CD4-positive, CD25-positive, alpha-beta regulatory T cell (primary cell): ENCODE results near the gene PRLR. TPM values are rescaled to one million over a fixed set of nuclear protein-coding genes. Genes with fewer than 3 reads are reported as not detected.
A peak's percentile ranks its signal among the peaks of the same experiment; 100 is the strongest.

Source experiments
- ATAC-seq, 2 donors: fragments of 150-1000 bp; cut with Tn5 transposase; one replicate each; pipeline ENCODE4 v1.10.0; 2021; ENCODE audit warnings: low read depth in 2 of 2, moderate number of reproducible peaks in 2 of 2, moderate library complexity in 1 of 2
- DNase-seq, 3 donors: peaks; one replicate each; pipeline versions ENCODE4 v3.0.0 to v3.0.0-alpha.2; 2012 to 2022; ENCODE audit warnings: mixed read lengths in 1 of 3
- H3K27ac ChIP-seq: one replicate; pipeline ENCODE4 v1.7.0; 2013; ENCODE audit warnings: mild to moderate bottlenecking, low read length; ENCODE audit not compliant: insufficient read depth, poor library complexity, severe bottlenecking
- H3K27me3 ChIP-seq: one replicate; pipeline ENCODE4 v1.7.0; 2013; ENCODE audit warnings: low read length; ENCODE audit not compliant: control insufficient read depth, insufficient read depth
- H3K36me3 ChIP-seq: one replicate; pipeline ENCODE4 v1.7.0; 2013; ENCODE audit warnings: mild to moderate bottlenecking, low read length, moderate library complexity; ENCODE audit not compliant: control insufficient read depth, insufficient read depth
- H3K4me1 ChIP-seq: 2 replicates; pipeline ENCODE4 v1.7.0; 2013; ENCODE audit warnings: mild to moderate bottlenecking, low read length; ENCODE audit not compliant: insufficient read depth, control insufficient read depth, poor library complexity, severe bottlenecking
- H3K4me3 ChIP-seq: one replicate; pipeline ENCODE4 v1.7.0; 2013; ENCODE audit warnings: low read depth, mild to moderate bottlenecking, low read length, moderate library complexity
- H3K9me3 ChIP-seq, 2 experiments: 1 replicate in 1 of 2; 2 replicates in 1 of 2; pipeline ENCODE4 v1.7.0; 2013; ENCODE audit warnings: low read length in 2 of 2, mild to moderate bottlenecking in 1 of 2, moderate library complexity in 1 of 2; ENCODE audit not compliant: control insufficient read depth in 2 of 2
- H3K27ac Mint-ChIP-seq, 3 donors: one replicate each; pipeline ENCODE4 v1.8.0; 2020 to 2022; ENCODE audit warnings: mild to moderate bottlenecking in 3 of 3, mixed read lengths in 3 of 3, moderate library complexity in 2 of 3
- H3K27me3 Mint-ChIP-seq: one replicate; pipeline ENCODE4 v1.8.0; 2022; ENCODE audit warnings: mild to moderate bottlenecking, mixed read lengths
- H3K36me3 Mint-ChIP-seq: one replicate; pipeline ENCODE4 v1.8.0; 2020; ENCODE audit warnings: mixed read lengths
- H3K4me1 Mint-ChIP-seq, 4 donors: one replicate each; pipeline ENCODE4 v1.8.0; 2020 to 2022; ENCODE audit warnings: mixed read lengths in 4 of 4, mild to moderate bottlenecking in 1 of 4
- H3K4me3 Mint-ChIP-seq, 4 donors: one replicate each; pipeline ENCODE4 v1.8.0; 2020 to 2022; ENCODE audit warnings: mild to moderate bottlenecking in 4 of 4, mixed read lengths in 4 of 4, moderate library complexity in 3 of 4
- H3K9me3 Mint-ChIP-seq, 7 donors: one replicate each; pipeline ENCODE4 v1.8.0; 2020 to 2022; ENCODE audit warnings: mixed read lengths in 7 of 7, mild to moderate bottlenecking in 3 of 7, moderate library complexity in 2 of 7
- polyA plus RNA-seq, 4 donors: library from polyadenylated mRNA; unstranded; fragments of 300-500 nt; fragmentation: Illumina TruSeq; gene quantifications; one replicate each; pipeline ENCODE4 v1.2.3, GENCODE V29; 2021
- total RNA-seq: library from RNA; stranded (reverse); gene quantifications from one replicate; pipeline ENCODE4 v1.2.3, GENCODE V29; 2022

PRLR gene
- total RNA-seq (not detected), polyA plus RNA-seq (not detected)

DNA sequence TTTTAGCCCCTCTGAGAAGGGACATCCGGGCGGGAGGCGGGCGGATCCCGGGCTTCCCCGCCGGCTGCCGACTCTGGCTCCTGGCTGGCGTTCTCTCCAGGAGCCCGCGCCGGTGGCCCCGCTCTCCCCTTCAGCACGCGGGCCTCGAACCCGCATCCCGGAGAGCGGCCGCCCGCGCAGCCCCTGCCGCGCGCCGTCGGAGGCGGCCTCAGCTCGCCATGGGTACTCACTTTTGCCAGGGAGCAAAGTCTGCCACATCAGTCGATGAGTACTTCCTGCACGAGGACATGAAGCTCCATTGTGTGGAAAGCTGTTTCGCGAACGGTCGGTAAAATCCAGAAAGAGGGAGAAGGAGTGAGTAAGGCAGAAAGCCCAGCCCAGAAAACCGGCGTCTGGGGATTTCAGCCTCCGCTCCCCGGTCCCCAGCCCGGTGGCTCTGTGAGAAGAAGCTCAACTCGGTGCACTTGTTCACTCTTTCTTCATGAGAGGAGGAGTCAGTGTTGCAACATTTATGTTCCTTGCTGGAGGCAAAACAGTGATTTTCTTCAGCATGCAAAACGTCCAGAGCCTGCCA is at the start of gene PRLR:
PRLR (minus strand) TSS at position 450 of the 574 bp plus-strand sequence. CDS start 140,867 bp downstream, outside the sequence.
- ATAC-seq (no peak), DNase-seq (no peak)
- Histone ChIP-seq H3K4me1 (no peaks in the 10 kb centered on the region), H3K9me3 (no peaks in the 10 kb centered on the region), H3K27ac (no peak within 1 kb of the TSS), H3K36me3 (no peaks in the 10 kb centered on the region), H3K4me3 (no peak within 1 kb of the TSS), H3K27me3 (peaks cover 13% of the 10 kb centered on the region)
- Mint-ChIP-seq H3K4me1 (peaks cover 0 to 9% (median 5%) of the 10 kb centered on the region in 4 donors), H3K27me3 (peaks cover 44% of the 10 kb centered on the region), H3K36me3 (no peaks in the 10 kb centered on the region), H3K27ac (peak within 1 kb of the TSS in 1 of 3 donors; percentile 32), H3K4me3 (peak within 1 kb of the TSS in 2 of 4 donors; percentile 24 to 49), H3K9me3 (no peaks in the 10 kb centered on the region)

- Histone ChIP-seq H3K36me3 (no peaks in the 10 kb centered on the region), H3K4me1 (no peaks in the 10 kb centered on the region), H3K9me3 (no peaks in the 10 kb centered on the region), H3K27me3 (no peaks in the 10 kb centered on the region), H3K4me3 (no peak overlapping the region), H3K27ac (no peak overlapping the region)
- Mint-ChIP-seq H3K9me3 (peaks cover 0 to 8% (median 2%) of the 10 kb centered on the region in 7 donors), H3K27me3 (no peaks in the 10 kb centered on the region), H3K36me3 (no peaks in the 10 kb centered on the region), H3K4me3 (no peak overlapping the region), H3K27ac (no peak overlapping the region), H3K4me1 (no peaks in the 10 kb centered on the region)
- no peak for DNase-seq
- no peak for ATAC-seq
Measured at GRCh38 chr5:35274839-35275509, 44.7 kb upstream of the PRLR start.

DNA sequence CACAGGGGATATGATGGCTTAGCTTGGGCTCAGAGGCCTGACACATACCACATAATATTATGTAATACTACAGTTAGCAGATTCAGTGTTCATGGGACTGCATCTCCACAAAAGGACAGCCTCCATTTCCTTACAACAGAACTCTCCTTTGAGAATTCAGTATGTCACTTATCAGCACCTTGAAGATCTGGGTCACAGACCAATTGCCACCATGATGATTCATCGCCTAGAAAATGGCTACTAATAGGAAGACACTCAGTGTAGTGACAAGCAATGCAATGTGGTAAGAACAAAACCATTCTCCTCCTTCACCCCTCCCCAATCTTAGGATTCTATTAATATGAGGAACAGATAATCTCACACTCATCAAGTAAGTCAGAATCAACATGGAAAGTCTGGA is 38.7 kb upstream of the PRLR start:
- H3K4me3 ChIP-seq: no peak overlapping the region
- ATAC-seq (no peak), DNase-seq (no peak)
- Mint-ChIP-seq H3K36me3 (no peaks in the 10 kb centered on the region), H3K4me1 (no peaks in the 10 kb centered on the region), H3K9me3 (peaks cover 0 to 4% (median 1%) of the 10 kb centered on the region in 7 donors), H3K4me3 (no peak overlapping the region), H3K27ac (no peak overlapping the region), H3K27me3 (no peaks in the 10 kb centered on the region)
- H3K36me3 ChIP-seq: no peaks in the 10 kb centered on the region
- H3K4me1 ChIP-seq: no peaks in the 10 kb centered on the region
- H3K27ac ChIP-seq: no peak overlapping the region
- no peaks in the 10 kb centered on the region for H3K9me3 ChIP-seq
- no peaks in the 10 kb centered on the region for H3K27me3 ChIP-seq

DNA sequence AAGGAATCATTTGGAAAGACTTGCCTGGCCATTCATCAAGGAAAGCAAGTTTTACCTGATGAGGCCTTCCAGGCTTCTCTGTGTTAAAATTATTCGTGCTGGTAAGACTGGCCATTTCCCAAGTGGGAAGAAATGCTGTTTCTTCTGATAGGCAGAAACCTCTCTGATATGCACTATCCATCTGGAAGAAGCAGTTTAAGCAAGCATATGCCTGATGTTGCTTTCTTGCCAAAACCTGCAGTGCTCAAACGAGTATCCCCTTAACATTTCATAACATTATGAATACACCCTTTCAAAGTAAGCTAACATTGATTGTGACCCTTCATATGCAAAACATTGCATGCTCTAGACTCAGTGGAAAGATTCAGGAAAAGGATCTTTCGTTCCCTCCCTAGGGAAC is 36.0 kb upstream of the PRLR start:
- Mint-ChIP-seq H3K4me1 (no peaks in the 10 kb centered on the region), H3K9me3 (peaks cover 0 to 1% (median 0%) of the 10 kb centered on the region in 7 donors), H3K36me3 (no peaks in the 10 kb centered on the region), H3K27me3 (no peaks in the 10 kb centered on the region), H3K4me3 (no peak overlapping the region), H3K27ac (no peak overlapping the region)
- H3K27me3 ChIP-seq: no peaks in the 10 kb centered on the region
- H3K4me1 ChIP-seq: no peaks in the 10 kb centered on the region
- H3K27ac ChIP-seq: no peak overlapping the region
- H3K36me3 ChIP-seq: no peaks in the 10 kb centered on the region
- H3K9me3 ChIP-seq: no peaks in the 10 kb centered on the region
- no peak overlapping the region for H3K4me3 ChIP-seq
- DNase-seq: no peak
- ATAC-seq: no peak

GRCh38 chr5:35264509-35264908 is 34.2 kb upstream of the PRLR start:
- Histone ChIP-seq H3K27me3 (no peaks in the 10 kb centered on the region), H3K36me3 (no peaks in the 10 kb centered on the region), H3K9me3 (no peaks in the 10 kb centered on the region), H3K4me3 (no peak overlapping the region), H3K4me1 (no peaks in the 10 kb centered on the region), H3K27ac (no peak overlapping the region)
- Mint-ChIP-seq H3K27me3 (no peaks in the 10 kb centered on the region), H3K9me3 (peaks cover 0 to 1% (median 0%) of the 10 kb centered on the region in 7 donors), H3K27ac (no peak overlapping the region), H3K4me3 (no peak overlapping the region), H3K36me3 (no peaks in the 10 kb centered on the region), H3K4me1 (no peaks in the 10 kb centered on the region)
- ATAC-seq: no peak
- DNase-seq: no peak

DNA sequence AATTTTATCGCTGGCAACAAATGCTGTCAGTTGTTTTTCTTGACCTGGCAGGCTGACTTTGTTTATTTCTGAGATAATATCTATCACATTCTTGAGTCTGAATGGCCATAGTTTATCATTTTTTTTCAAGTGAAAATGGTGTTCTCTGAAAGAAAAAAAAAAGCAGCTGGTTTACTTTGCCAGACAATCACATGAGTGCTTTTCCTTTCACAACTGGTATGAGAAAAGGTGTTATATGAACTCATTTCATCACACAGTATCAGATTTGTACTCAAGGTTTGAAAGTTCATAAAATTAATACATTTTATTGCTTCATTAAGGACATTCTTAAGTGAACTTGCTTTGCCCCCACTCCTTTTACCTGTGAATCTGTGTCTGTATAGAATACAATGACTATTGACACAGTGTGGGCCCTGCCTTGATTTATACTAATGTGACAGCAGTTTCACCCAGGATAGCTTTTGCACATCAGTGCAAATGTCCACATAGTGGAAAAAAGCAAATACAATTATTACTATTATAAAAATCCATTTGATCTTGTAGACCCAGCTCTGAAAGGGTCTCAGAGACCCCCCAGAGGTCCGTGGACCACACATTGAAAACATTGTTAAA is 33.1 kb upstream of the PRLR start:
- Mint-ChIP-seq H3K4me3 (no peak overlapping the region), H3K27me3 (no peaks in the 10 kb centered on the region), H3K27ac (no peak overlapping the region), H3K9me3 (peaks cover 0 to 4% (median 0%) of the 10 kb centered on the region in 7 donors), H3K4me1 (no peaks in the 10 kb centered on the region), H3K36me3 (no peaks in the 10 kb centered on the region)
- DNase-seq (no peak), ATAC-seq (no peak)
- H3K4me1 ChIP-seq: no peaks in the 10 kb centered on the region
- no peaks in the 10 kb centered on the region for H3K27me3 ChIP-seq
- no peaks in the 10 kb centered on the region for H3K36me3 ChIP-seq
- no peaks in the 10 kb centered on the region for H3K9me3 ChIP-seq
- H3K4me3 ChIP-seq: no peak overlapping the region
- H3K27ac ChIP-seq: no peak overlapping the region

- Mint-ChIP-seq H3K27me3 (no peaks in the 10 kb centered on the region), H3K4me3 (no peak overlapping the region), H3K36me3 (no peaks in the 10 kb centered on the region), H3K9me3 (peaks cover 0 to 23% (median 8%) of the 10 kb centered on the region in 7 donors), H3K27ac (no peak overlapping the region), H3K4me1 (peaks cover 0 to 5% (median 1%) of the 10 kb centered on the region in 4 donors)
- peaks cover 5% of the 10 kb centered on the region in 2 experiments for H3K9me3 ChIP-seq
- no peaks in the 10 kb centered on the region for H3K27me3 ChIP-seq
- no peak for DNase-seq
- H3K4me3 ChIP-seq: no peak overlapping the region
- no peak overlapping the region for H3K27ac ChIP-seq
- H3K4me1 ChIP-seq: no peaks in the 10 kb centered on the region
- ATAC-seq: no peak
- no peaks in the 10 kb centered on the region for H3K36me3 ChIP-seq
Measured at GRCh38 chr5:35253582-35253981, 23.3 kb upstream of the PRLR start.
